Keratinocyte (primary cell): ENCODE results near the gene SPATS2. TPM values are rescaled to one million over a fixed set of nuclear protein-coding genes. Genes with fewer than 3 reads are reported as not detected.

Source experiments
- DNase-seq: peaks from one replicate; pipeline ENCODE4 v3.0.0-alpha.2; 2011; ENCODE audit warnings: low read depth, missing footprints, low spot score
- FAIRE-seq: peaks from 2 replicates; lab custom pipeline; 2011; peaks lifted over from hg19 to GRCh38; lab: Jason Lieb, UNC
- H2AFZ ChIP-seq: 2 replicates; pipeline ENCODE4 v1.6.0; 2012; ENCODE audit warnings: low read length, control low read depth, inconsistent platforms; ENCODE audit not compliant: control insufficient read depth
- H3K27ac ChIP-seq: 2 replicates; pipeline ENCODE4 v1.5.1; 2011; ENCODE audit warnings: low read length; ENCODE audit not compliant: control insufficient read depth, insufficient read depth
- H3K27me3 ChIP-seq: 3 replicates; pipeline ENCODE4 v1.6.0; 2011; ENCODE audit warnings: low read length; ENCODE audit not compliant: control insufficient read depth, insufficient read depth; ENCODE audit errors: extremely low read depth
- H3K36me3 ChIP-seq, 2 experiments: 2 replicates in 1 of 2; 3 replicates in 1 of 2; pipeline ENCODE4 v1.5.1; 2011; ENCODE audit warnings: low read length in 2 of 2, mild to moderate bottlenecking in 1 of 2; ENCODE audit not compliant: control insufficient read depth in 2 of 2, insufficient read depth in 2 of 2; ENCODE audit errors: extremely low read depth in 1 of 2
- H3K4me1 ChIP-seq: 3 replicates; pipeline ENCODE4 v1.5.1; 2011; ENCODE audit warnings: low read length; ENCODE audit not compliant: control insufficient read depth, insufficient read depth; ENCODE audit errors: extremely low read depth
- H3K4me2 ChIP-seq: 3 replicates; pipeline ENCODE4 v1.6.0; 2011; ENCODE audit warnings: low read depth, low read length; ENCODE audit not compliant: control insufficient read depth, insufficient read depth; ENCODE audit errors: extremely low read depth
- H3K4me3 ChIP-seq, 3 experiments: fragments of 200-600 bp in 1 of 3; sonication (generic) in 1 of 3; 2 replicates in 2 of 3; 3 replicates in 1 of 3; pipeline ENCODE4 v1.5.1; 2011 to 2016; ENCODE audit warnings: low read length in 3 of 3, mild to moderate bottlenecking in 3 of 3, control low read depth in 2 of 3, inconsistent platforms in 1 of 3, low read depth in 1 of 3, mixed read lengths in 1 of 3, mixed run types in 1 of 3, moderate library complexity in 1 of 3; ENCODE audit not compliant: control insufficient read depth in 2 of 3, insufficient read depth in 2 of 3; ENCODE audit errors: extremely low read depth in 1 of 3
- H3K79me2 ChIP-seq: 2 replicates; pipeline ENCODE4 v1.6.0; 2012; ENCODE audit warnings: low read length; ENCODE audit not compliant: control insufficient read depth, insufficient read depth
- H3K9ac ChIP-seq: 3 replicates; pipeline ENCODE4 v1.6.0; 2011; ENCODE audit warnings: low read length; ENCODE audit not compliant: control insufficient read depth, insufficient read depth; ENCODE audit errors: extremely low read depth
- H3K9me1 ChIP-seq: 3 replicates; pipeline ENCODE4 v1.6.0; 2011; ENCODE audit warnings: low read length; ENCODE audit not compliant: control insufficient read depth, insufficient read depth; ENCODE audit errors: extremely low read depth
- H3K9me3 ChIP-seq: 2 replicates; pipeline ENCODE4 v1.5.1; 2012; ENCODE audit warnings: low read depth, low read length; ENCODE audit not compliant: control insufficient read depth
- H4K20me1 ChIP-seq: 3 replicates; pipeline ENCODE4 v1.6.0; 2011; ENCODE audit warnings: low read length; ENCODE audit not compliant: control insufficient read depth, insufficient read depth; ENCODE audit errors: extremely low read depth
- CTCF ChIP-seq, 3 experiments: IDR thresholded peaks in 1 of 3; conservative IDR thresholded peaks in 1 of 3; optimal IDR thresholded peaks in 1 of 3; 2 replicates in 2 of 3; 3 replicates in 1 of 3; pipeline versions ENCODE3 to v1.5.1; 2011; ENCODE audit warnings: low read length in 3 of 3, mild to moderate bottlenecking in 3 of 3, moderate library complexity in 2 of 3, control low read depth in 1 of 3, inconsistent platforms in 1 of 3; ENCODE audit not compliant: insufficient read depth in 2 of 3; ENCODE audit errors: extremely low read depth in 1 of 3
- EZH2 ChIP-seq: IDR thresholded peaks from one replicate; pipeline ENCODE4 v1.6.1; 2012; ENCODE audit warnings: inconsistent platforms, mild to moderate bottlenecking, low read length, moderate library complexity
- dilution Hi-C: fragments of 300-500 bp; cut with MboI; formaldehyde crosslinking; loops from one replicate; pipeline ENCODE4 v1.7.0; 2020; ENCODE audit warnings: low sequenced_read_pairs; ENCODE audit not compliant: extremely low pct_ligation_motif_present
- polyA plus RNA-seq, 5 experiments: library from polyadenylated mRNA; depleted of rRNA in 3 of 5; stranded (reverse) in 3 of 5; stranded (forward) in 1 of 5; unstranded in 1 of 5; fragments of >200 nt; gene quantifications; 1 replicate in 1 of 5; 2 replicates in 3 of 5; 3 replicates in 1 of 5; pipeline versions ENCODE4 v1.2.1 to v1.2.3, GENCODE V29; 2011 to 2012; ENCODE audit warnings: missing spikeins in 2 of 5, low read depth in 1 of 5, low replicate concordance in 1 of 5

Gene SPATS2
- polyA plus RNA-seq, 1 donor (not counting 4 experiments of a cell fraction or from before 2014, with no cell fraction given), result 47.9 TPM

GRCh38 chr12:49471557-49471956, 104.3 kb downstream of the SPATS2 start:
- no peak overlapping the region for H3K4me2 ChIP-seq
- H3K9me1 ChIP-seq, result no peaks in the 10 kb centered on the region
- H3K79me2 ChIP-seq, result peaks cover 12% of the 10 kb centered on the region
- dilution Hi-C loops, result no loop called here
- no peaks in the 10 kb centered on the region for H3K36me3 ChIP-seq
- no peaks in the 10 kb centered on the region for H4K20me1 ChIP-seq
- H3K9ac ChIP-seq, result no peak overlapping the region
- H3K27ac ChIP-seq, result no peak overlapping the region
- no peak for DNase-seq
- FAIRE-seq, result no peak
- no peaks in the 10 kb centered on the region for H3K4me1 ChIP-seq
- no peak overlapping the region for H3K4me3 ChIP-seq
- H2AFZ ChIP-seq, result no peak overlapping the region
- TF ChIP-seq EZH2 (no peak), CTCF (optimal IDR thresholded peaks at IDR 0.05 in 1 of 3, IDR thresholded peaks at IDR 0.05 in 1 of 3, conservative IDR thresholded peaks at IDR 0.05 in 1 of 3; ENCODE audit: extremely low read depth in 1 of 3, insufficient read depth in 2 of 3, low read length in 3 of 3) (no peak)
- H3K9me3 ChIP-seq, result no peaks in the 10 kb centered on the region
- no peaks in the 10 kb centered on the region for H3K27me3 ChIP-seq

GRCh38 chr12:49476091-49476490, 108.8 kb downstream of the SPATS2 start:
- no peaks in the 10 kb centered on the region for H3K9me3 ChIP-seq
- no peak overlapping the region for H3K4me2 ChIP-seq
- dilution Hi-C loops, result no loop called here
- peaks cover 18% of the 10 kb centered on the region for H3K4me1 ChIP-seq
- no peaks in the 10 kb centered on the region for H3K36me3 ChIP-seq
- H3K9ac ChIP-seq, result no peak overlapping the region
- peaks cover 4% of the 10 kb centered on the region for H3K9me1 ChIP-seq
- no peaks in the 10 kb centered on the region for H4K20me1 ChIP-seq
- FAIRE-seq (no peak), DNase-seq (no peak)
- no peaks in the 10 kb centered on the region for H3K27me3 ChIP-seq
- peaks cover 16% of the 10 kb centered on the region for H3K79me2 ChIP-seq
- H2AFZ ChIP-seq, result no peak overlapping the region
- H3K4me3 ChIP-seq, result no peak overlapping the region
- H3K27ac ChIP-seq, result no peak overlapping the region
- no peak for TF ChIP-seq EZH2
- TF ChIP-seq CTCF (optimal IDR thresholded peaks at IDR 0.05 in 1 of 3, IDR thresholded peaks at IDR 0.05 in 1 of 3, conservative IDR thresholded peaks at IDR 0.05 in 1 of 3; ENCODE audit: extremely low read depth in 1 of 3, insufficient read depth in 2 of 3, low read length in 3 of 3), result no peak
